ENCODE measurements around the gene SEPSECS. TPM values are rescaled to one million over a fixed set of nuclear protein-coding genes. Genes with fewer than 3 reads are reported as not detected.

SEPSECS gene
- total and polyA plus RNA-seq, 2 experiments from 2014 or later = 1.2 to 4.7 TPM

- no peak for DNase-seq (ENCODE audit: low spot score)
- Mint-ChIP-seq H3K4me3 (no peak overlapping the region), H3K4me1 (no peaks in the 10 kb centered on the region), H3K9me3 (no peaks in the 10 kb centered on the region), H3K36me3 (ENCODE audit: low read depth) (no peaks in the 10 kb centered on the region), H3K27me3 (ENCODE audit: insufficient read depth, low read depth, poor library complexity) (peaks cover 3% of the 10 kb centered on the region), H3K27ac (no peak overlapping the region)
- H3K4me2 ChIP-seq = no peak overlapping the region
- H3K4me3 ChIP-seq = no peak overlapping the region
- H3F3A ChIP-seq (replicated peaks; ENCODE audit: low read depth) = no peaks in the 10 kb centered on the region
- no peaks in the 10 kb centered on the region for H4K20me1 ChIP-seq (replicated peaks; ENCODE audit: insufficient read depth)
- no peaks in the 10 kb centered on the region for H3K36me3 ChIP-seq (ENCODE audit: insufficient read depth)
- no peak overlapping the region for H3K27ac ChIP-seq (ENCODE audit: low read depth)
- no peaks in the 10 kb centered on the region for H3K27me3 ChIP-seq (ENCODE audit: insufficient read depth)
- TF ChIP-seq POLR2AphosphoS5 (IDR thresholded peaks at IDR 0.05; ENCODE audit: low read depth) = no peak
- no peak for TF ChIP-seq NANOG (IDR thresholded peaks at IDR 0.05; ENCODE audit: borderline replicate concordance)
- TF ChIP-seq EZH2phosphoT487 (IDR thresholded peaks at IDR 0.05; ENCODE audit: unreplicated experiment) = no peak
- no peak for TF ChIP-seq ETS1 (IDR thresholded peaks at IDR 0.05)
- no peak for TF ChIP-seq CTCF (conservative IDR thresholded peaks at IDR 0.05; ENCODE audit: low read depth in 2 of 2)
- TF ChIP-seq ZNF114 (CRISPR knock-in tag; IDR thresholded peaks at IDR 0.05) = no peak
- TF ChIP-seq ZNF462 (CRISPR knock-in tag; IDR thresholded peaks at IDR 0.05) = no peak
- H2AFZ ChIP-seq = no peak overlapping the region
- no peaks in the 10 kb centered on the region for H3K9me2 ChIP-seq (ENCODE audit: insufficient read depth)
- H3K4me1 ChIP-seq (ENCODE audit: insufficient read depth) = no peaks in the 10 kb centered on the region
- no peaks in the 10 kb centered on the region for H3K79me2 ChIP-seq (replicated peaks; ENCODE audit: insufficient read depth)
- ATAC-seq = no peak
Observed at GRCh38 chr4:25172961-25173915, 13.0 kb upstream of the SEPSECS start.
